HepG2 (cell line): ENCODE results near the gene MPV17L2. TPM values are rescaled to one million over a fixed set of nuclear protein-coding genes. Genes with fewer than 3 reads are reported as not detected.
A peak's percentile ranks its signal among the peaks of the same experiment; 100 is the strongest.

Source experiments
- ARNTL ChIP-seq: sonication (generic); formaldehyde crosslinking; IDR thresholded peaks from 2 replicates; pipeline ENCODE4 v1.4.0; 2020; ENCODE audit warnings: mild to moderate bottlenecking, missing genetic modification reagents
- CHD2 ChIP-seq: IDR thresholded peaks from 2 replicates; pipeline ENCODE4 v1.6.1; 2011; ENCODE audit warnings: low read depth, low read length, improper control_type of control experiment
- CREM ChIP-seq, 2 experiments: sonication (generic) in 1 of 2; formaldehyde crosslinking in 1 of 2; IDR thresholded peaks; 2 replicates each; pipeline versions ENCODE4 v1.4.0 to v1.6.1; 2016 to 2020; ENCODE audit warnings: antibody characterized with exemption in 1 of 2, mild to moderate bottlenecking in 1 of 2, missing genetic modification reagents in 1 of 2
- CTCF ChIP-seq: sonication (generic); formaldehyde crosslinking; IDR thresholded peaks from 2 replicates; pipeline ENCODE4 v1.5.0; 2020; ENCODE audit warnings: mild to moderate bottlenecking, missing genetic modification reagents, moderate library complexity
- KMT2B ChIP-seq: IDR thresholded peaks from 2 replicates; pipeline ENCODE4 v1.6.1; 2016; ENCODE audit warnings: missing genetic modification reagents, missing compliant biosample characterization
- MAFF ChIP-seq: IDR thresholded peaks from 2 replicates; pipeline ENCODE4 v1.6.1; 2011; ENCODE audit warnings: low read depth, low read length, improper control_type of control experiment
- MED8 ChIP-seq: sonication (generic); formaldehyde crosslinking; IDR thresholded peaks from 2 replicates; pipeline ENCODE4 v1.8.1; 2023; ENCODE audit warnings: mild to moderate bottlenecking, missing genetic modification reagents; ENCODE audit not compliant: insufficient replicate concordance
- MEF2D ChIP-seq: sonication (generic); formaldehyde crosslinking; IDR thresholded peaks from 2 replicates; pipeline ENCODE4 v1.5.1; 2020; ENCODE audit warnings: mild to moderate bottlenecking, missing genetic modification reagents
- NR2C2 ChIP-seq: sonication (generic); formaldehyde crosslinking; IDR thresholded peaks from 2 replicates; pipeline ENCODE4 v1.4.0; 2020; ENCODE audit warnings: missing genetic modification reagents, mild to moderate bottlenecking, moderate library complexity, borderline replicate concordance
- REST ChIP-seq, 2 experiments: IDR thresholded peaks; 2 replicates each; pipeline ENCODE4 v1.6.1; 2011 to 2012; ENCODE audit warnings: low read length in 2 of 2, borderline replicate concordance in 1 of 2, low read depth in 1 of 2, mild to moderate bottlenecking in 1 of 2, moderate library complexity in 1 of 2
- STAT5B ChIP-seq: sonication (generic); formaldehyde crosslinking; IDR thresholded peaks from 2 replicates; pipeline ENCODE4 v1.4.0; 2020; ENCODE audit warnings: missing genetic modification reagents
- TIGD3 ChIP-seq: sonication (generic); formaldehyde crosslinking; IDR thresholded peaks from 2 replicates; pipeline ENCODE4 v1.5.1; 2020; ENCODE audit warnings: mild to moderate bottlenecking, missing genetic modification reagents, borderline replicate concordance
- ZFP36L2 ChIP-seq: sonication (generic); formaldehyde crosslinking; IDR thresholded peaks from 2 replicates; pipeline ENCODE4 v1.4.0; 2020; ENCODE audit warnings: missing genetic modification reagents
- ZNF329 ChIP-seq: sonication (generic); formaldehyde crosslinking; IDR thresholded peaks from 2 replicates; pipeline ENCODE4 v1.9.0; 2021; ENCODE audit warnings: low read depth, mild to moderate bottlenecking, missing genetic modification reagents
- ZNF574 ChIP-seq: sonication (generic); formaldehyde crosslinking; IDR thresholded peaks from 2 replicates; pipeline ENCODE4 v1.4.0; 2020; ENCODE audit warnings: missing genetic modification reagents
- ZNF776 ChIP-seq: sonication (generic); formaldehyde crosslinking; IDR thresholded peaks from 2 replicates; pipeline ENCODE4 v1.4.0; 2020; ENCODE audit warnings: mild to moderate bottlenecking, missing genetic modification reagents
- ZNF850 ChIP-seq: sonication (generic); formaldehyde crosslinking; conservative IDR thresholded peaks from 2 replicates; pipeline ENCODE4 v1.9.0; 2021; ENCODE audit warnings: mild to moderate bottlenecking, missing genetic modification reagents
- ZSCAN21 ChIP-seq: sonication (generic); formaldehyde crosslinking; IDR thresholded peaks from 2 replicates; pipeline ENCODE4 v1.8.0; 2022; ENCODE audit warnings: mild to moderate bottlenecking, missing genetic modification reagents, moderate library complexity, borderline replicate concordance
- ZSCAN22 ChIP-seq: sonication (generic); formaldehyde crosslinking; IDR thresholded peaks from 2 replicates; pipeline ENCODE4 v1.4.0; 2020; ENCODE audit warnings: mild to moderate bottlenecking, missing genetic modification reagents
- polyA plus RNA-seq, 8 experiments: library from polyadenylated mRNA; depleted of rRNA in 3 of 8; stranded (reverse) in 7 of 8; unstranded in 1 of 8; fragments of >200 nt; fragmentation: Illumina TruSeq in 4 of 8; extraction: Trizol in 4 of 8; gene quantifications; 2 replicates each; pipeline versions ENCODE4 v1.2.1 to v1.2.3, GENCODE V29; 2011 to 2016; ENCODE audit warnings: low read depth in 4 of 8, missing spikeins in 1 of 8, mixed read lengths in 1 of 8; ENCODE audit not compliant: insufficient read depth in 1 of 8
- total RNA-seq, 5 experiments: library from RNA; depleted of rRNA; stranded (reverse); fragments of >200 nt; fragmentation: Illumina TruSeq; extraction: Trizol; gene quantifications; 2 replicates each; pipeline ENCODE4 v1.2.3, GENCODE V29; 2016; ENCODE audit warnings: low read depth in 1 of 5

MPV17L2 gene
- total and polyA plus RNA-seq, 2 of the 13 experiments (the other 11 are each of a cell fraction or from before 2014, with no cell fraction given) = 13.6 to 16.7 TPM

GRCh38 chr19:18224525-18225354 is 31.7 kb downstream of the MPV17L2 start (continued):
- TF ChIP-seq ZNF574 = no peak; the same call in 1 of the 2 replicates
- TF ChIP-seq MAFF = no peak
- TF ChIP-seq ZNF776 = peak; percentile 66; the same call in 1 of the 2 replicates
- no peak for TF ChIP-seq ZNF329 (CRISPR knock-in tag)
- TF ChIP-seq ZNF850 (CRISPR knock-in tag) = no peak
- TF ChIP-seq MED8 (CRISPR knock-in tag) = no peak
- no peak for TF ChIP-seq CREM (IDR thresholded peaks at IDR 0.05)
- TF ChIP-seq CREM (CRISPR knock-in tag; IDR thresholded peaks at IDR 0.05) = no peak
- no peak for TF ChIP-seq STAT5B (CRISPR knock-in tag)
- TF ChIP-seq ZFP36L2 = no peak
- no peak; the same call in 1 of the 2 replicates for TF ChIP-seq MEF2D (CRISPR knock-in tag)
- no peak for TF ChIP-seq CHD2
- TF ChIP-seq KMT2B = 0 out of 2 replicates have a peak, but pooled peaks have one; percentile 21
- TF ChIP-seq ZSCAN21 = no peak
- TF ChIP-seq REST (IDR thresholded peaks at IDR 0.05; ENCODE audit: borderline replicate concordance in 1 of 2, low read depth in 1 of 2, low read length in 2 of 2) = no peak
- TF ChIP-seq ZSCAN22 (CRISPR knock-in tag) = no peak
- TF ChIP-seq TIGD3 (CRISPR knock-in tag) = no peak
- TF ChIP-seq NR2C2 = no peak
- TF ChIP-seq CTCF (CRISPR knock-in tag) = no peak
- TF ChIP-seq ARNTL (CRISPR knock-in tag) = no peak
